K562 (cell line): ENCODE measurements around the gene RRM2. TPM values are rescaled to one million over a fixed set of nuclear protein-coding genes. Genes with fewer than 3 reads are reported as not detected.
A peak's percentile ranks its signal among the peaks of the same experiment; 100 is the strongest.

Source experiments
- ATAC-seq: fragments of 200-7000 bp; cut with Tn5 transposase; 3 replicates; pipeline ENCODE4 v1.9.1; 2020; ENCODE audit warnings: moderate library complexity
- BruUV-seq: library from RNA; stranded (reverse); fragments of 400-500 nt; replicated peaks from 2 replicates; lab custom pipeline; 2021; lab: Mats Ljungman, UMichigan
- CTCF ChIA-PET: fragments of 300-600 bp; formaldehyde crosslinking; extraction: SDS; loops from one replicate; lab custom pipeline; 2021; ENCODE audit warnings: low intra/inter-chr PET ratio; lab: Yijun Ruan, JAX
- POLR2A ChIA-PET: fragments of 300-600, 350-650 bp; sonication (Branson Sonifier 250); formaldehyde crosslinking; extraction: SDS; loops from one replicate; lab custom pipeline; 2021; ENCODE audit warnings: antibody characterized with exemption, inconsistent platforms; lab: Yijun Ruan, JAX
- DNase-seq, 4 experiments: peaks; one replicate each; pipeline versions ENCODE4 v3.0.0 to v3.0.0-alpha.2; 2011 to 2018; ENCODE audit warnings: low spot score in 3 of 4, mixed read lengths in 3 of 4; ENCODE audit errors: extremely low read depth in 1 of 4
- FAIRE-seq: peaks from 2 replicates; lab custom pipeline; 2011; peaks lifted over from hg19 to GRCh38; lab: Jason Lieb, UNC
- H2AFZ ChIP-seq: 2 replicates; pipeline ENCODE4 v1.6.0; 2011; ENCODE audit warnings: low read depth, low read length, control low read depth, inconsistent platforms
- H3K27ac ChIP-seq: fragments of 200-600 bp; 3 replicates; pipeline ENCODE4 v1.8.0; 2011; ENCODE audit warnings: low read depth, mild to moderate bottlenecking, control low read depth, inconsistent platforms, low read length, moderate library complexity, mixed read lengths; ENCODE audit errors: extremely low read depth
- H3K27me3 ChIP-seq, 2 experiments: fragments of 300-600 bp in 1 of 2; 2 replicates in 1 of 2; 3 replicates in 1 of 2; pipeline versions ENCODE4 v1.6.0 to v1.8.0; 2011; ENCODE audit warnings: inconsistent platforms in 2 of 2, low read length in 2 of 2, mild to moderate bottlenecking in 1 of 2, mixed read lengths in 1 of 2, moderate library complexity in 1 of 2; ENCODE audit not compliant: control insufficient read depth in 2 of 2, insufficient read depth in 2 of 2
- H3K36me3 ChIP-seq: fragments of 300-600 bp; 3 replicates; pipeline ENCODE4 v1.8.0; 2011; ENCODE audit warnings: mild to moderate bottlenecking, low read length, inconsistent platforms; ENCODE audit not compliant: control insufficient read depth, insufficient read depth
- H3K4me1 ChIP-seq, 2 experiments: fragments of 200-600 bp in 1 of 2; replicated peaks in 1 of 2; 2 replicates in 1 of 2; 3 replicates in 1 of 2; pipeline versions ENCODE4 v1.5.1 to v1.8.0; 2011; ENCODE audit warnings: inconsistent platforms in 2 of 2, low read length in 2 of 2, mild to moderate bottlenecking in 1 of 2, mixed read lengths in 1 of 2, moderate library complexity in 1 of 2; ENCODE audit not compliant: control insufficient read depth in 2 of 2, insufficient read depth in 2 of 2
- H3K4me2 ChIP-seq: 2 replicates; pipeline ENCODE4 v1.6.1; 2011; ENCODE audit warnings: low read length, control low read depth, inconsistent platforms, mixed read lengths; ENCODE audit not compliant: insufficient read depth
- H3K4me3 ChIP-seq: fragments of 200-600 bp; sonication (generic), shearing (Covaris generic); 2 replicates; pipeline ENCODE4 v1.5.1; 2016; ENCODE audit warnings: control low read depth, inconsistent platforms
- H3K79me2 ChIP-seq: fragments of 200-600 bp; 3 replicates; pipeline ENCODE4 v1.8.0; 2011; ENCODE audit warnings: low read length, inconsistent platforms; ENCODE audit not compliant: control insufficient read depth, insufficient read depth
- H3K9ac ChIP-seq, 2 experiments: 2 replicates each; pipeline versions ENCODE4 v1.6.0 to v1.6.1; 2011; ENCODE audit warnings: low read depth in 2 of 2, low read length in 2 of 2, control low read depth in 1 of 2, inconsistent platforms in 1 of 2, mild to moderate bottlenecking in 1 of 2, mixed read lengths in 1 of 2; ENCODE audit not compliant: insufficient read depth in 1 of 2
- H3K9me1 ChIP-seq: one replicate; pipeline ENCODE4 v1.6.0; 2011; ENCODE audit warnings: inconsistent platforms, mild to moderate bottlenecking, low read length, moderate library complexity; ENCODE audit not compliant: control insufficient read depth, insufficient read depth
- H3K9me3 ChIP-seq: replicated peaks from 2 replicates; pipeline ENCODE4 v1.5.1; 2011; ENCODE audit warnings: low read depth, low read length, inconsistent platforms; ENCODE audit not compliant: control insufficient read depth, insufficient read depth
- H4K20me1 ChIP-seq: replicated peaks from 2 replicates; pipeline ENCODE4 v1.6.1; 2011; ENCODE audit warnings: low read length, inconsistent platforms, mixed read lengths; ENCODE audit not compliant: control insufficient read depth, insufficient read depth
- BACH1 ChIP-seq: fragments of 200-800 bp; sonication (Bioruptor generic); IDR thresholded peaks from 2 replicates; pipeline ENCODE4 v1.6.1; 2016; ENCODE audit warnings: missing genetic modification characterization, missing compliant biosample characterization
- CBFA2T3 ChIP-seq: fragments of 450-650 bp; IDR thresholded peaks from 2 replicates; pipeline ENCODE4 v1.6.1; 2017
- DIDO1 ChIP-seq: fragments of 450-650 bp; IDR thresholded peaks from 2 replicates; pipeline ENCODE4 v1.6.1; 2016; ENCODE audit warnings: low read depth, missing biosample characterization, missing genetic modification characterization
- EWSR1 ChIP-seq: fragments of 450-650 bp; IDR thresholded peaks from 2 replicates; pipeline ENCODE4 v1.6.1; 2018; ENCODE audit warnings: borderline replicate concordance, mild to moderate bottlenecking, low read depth, moderate library complexity; ENCODE audit not compliant: partially characterized antibody
- FOXA3 ChIP-seq, 2 experiments: fragments of 450-650 bp in 1 of 2; sonication (generic) in 1 of 2; formaldehyde crosslinking; IDR thresholded peaks in 1 of 2; conservative IDR thresholded peaks in 1 of 2; 2 replicates each; pipeline versions ENCODE4 v1.4.0 to v1.8.0; 2020 to 2022; ENCODE audit warnings: mild to moderate bottlenecking in 2 of 2, missing genetic modification reagents in 1 of 2
- GABPA ChIP-seq: fragments of 200-800 bp; sonication (Bioruptor generic); conservative IDR thresholded peaks from 2 replicates; pipeline ENCODE4 v1.6.1; 2016; ENCODE audit warnings: low read depth, missing genetic modification characterization, missing compliant biosample characterization
- JUND ChIP-seq, 2 experiments: IDR thresholded peaks; 2 replicates in 1 of 2; 3 replicates in 1 of 2; pipeline ENCODE4 v1.6.1; 2011; ENCODE audit warnings: borderline replicate concordance in 2 of 2, low read depth in 2 of 2, low read length in 2 of 2, improper control_type of control experiment in 1 of 2, missing biosample characterization in 1 of 2, missing genetic modification characterization in 1 of 2, missing genetic modification reagents in 1 of 2
- KAT2B ChIP-seq: IDR thresholded peaks from one replicate; pipeline ENCODE4 v1.6.1; 2012; ENCODE audit warnings: low read depth, mild to moderate bottlenecking, control low read depth, inconsistent platforms, low read length, moderate library complexity
- KAT7 ChIP-seq: sonication (generic); formaldehyde crosslinking; IDR thresholded peaks from 2 replicates; pipeline ENCODE4 v1.8.0; 2022; ENCODE audit warnings: missing genetic modification reagents, mild to moderate bottlenecking, borderline replicate concordance
- KAT8 ChIP-seq: fragments of 450-650 bp; IDR thresholded peaks from 2 replicates; pipeline ENCODE4 v1.6.1; 2016; ENCODE audit warnings: low read depth, mild to moderate bottlenecking
- MYC ChIP-seq, 2 experiments: fragments of 250-450 bp in 1 of 2; sonication (Bioruptor Pico) in 1 of 2; IDR thresholded peaks; 2 replicates each; pipeline versions ENCODE4 v1.5.1 to v1.6.1; 2012 to 2021; ENCODE audit warnings: low read depth in 2 of 2, borderline replicate concordance in 1 of 2, improper control_type of control experiment in 1 of 2, low read length in 1 of 2, mild to moderate bottlenecking in 1 of 2, moderate library complexity in 1 of 2
- PCBP1 ChIP-seq: fragments of 200-400 bp; formaldehyde crosslinking; IDR thresholded peaks from 2 replicates; pipeline ENCODE4 v1.6.1; 2018; ENCODE audit warnings: mild to moderate bottlenecking, low read depth, low read length; ENCODE audit not compliant: poor library complexity, severe bottlenecking
- RFX5 ChIP-seq: IDR thresholded peaks from 2 replicates; pipeline ENCODE4 v1.6.1; 2011; ENCODE audit warnings: low read depth, mild to moderate bottlenecking, improper control_type of control experiment, low read length
- TCF3 ChIP-seq: sonication (generic); formaldehyde crosslinking; IDR thresholded peaks from 2 replicates; pipeline ENCODE4 v1.4.0; 2020; ENCODE audit warnings: mild to moderate bottlenecking, missing genetic modification reagents
- U2AF2 ChIP-seq: fragments of 200-400 bp; formaldehyde crosslinking; optimal IDR thresholded peaks from 2 replicates; pipeline ENCODE3; 2017; ENCODE audit warnings: low read depth, mild to moderate bottlenecking, low read length
- WGBS: fragments of 100-300 bp; shearing (Covaris generic); methylation state at CpG from one replicate; pipeline ENCODE4 v1.1.6; 2016; ENCODE audit warnings: low coverage, mixed read lengths; ENCODE audit not compliant: insufficient coverage; ENCODE audit errors: missing lambda C conversion rate; 5-methylcytosine and 5-hydroxymethylcytosine counted together
- in situ Hi-C: fragments of 300-500 bp; cut with MboI; formaldehyde crosslinking; loops from 4 replicates; pipeline ENCODE4 v1.15.0; 2018; ENCODE audit warnings: inconsistent platforms, mixed read lengths
- intact Hi-C: fragments of 100-400 bp; cut with micrococcal nuclease; formaldehyde crosslinking; loops from 2 replicates; pipeline ENCODE4 v1.14.2; 2022
- polyA plus RNA-seq, 8 experiments: library from polyadenylated mRNA; depleted of rRNA in 4 of 8; stranded (reverse) in 5 of 8; unstranded in 3 of 8; fragments of >200 nt; fragmentation: Nextera tagmentation in 2 of 8; fragmentation: Illumina TruSeq in 1 of 8; extraction: Ambion mirVana in 2 of 8; extraction: Trizol in 1 of 8; gene quantifications; 2 replicates each; pipeline versions ENCODE4 v1.2.1 to v1.2.3, GENCODE V29; 2011 to 2014; ENCODE audit warnings: inconsistent platforms in 1 of 8, missing spikeins in 1 of 8
- total RNA-seq, 7 experiments: library from RNA; depleted of rRNA in 6 of 7; stranded (reverse); fragments of >200 nt in 6 of 7; fragmentation: Illumina TruSeq in 2 of 7; extraction: Trizol in 2 of 7; gene quantifications; 2 replicates each; pipeline versions ENCODE4 v1.2.1 to v1.2.3, GENCODE V29; 2011 to 2021; ENCODE audit warnings: low replicate concordance in 1 of 7
- TF ChIP-seq, protein P1 (sequence below): fragments of 250-450 bp; sonication (Bioruptor Pico); IDR thresholded peaks from 2 replicates; pipeline ENCODE4 v1.5.0; 2021
- TF ChIP-seq, protein P2 (sequence below): fragments of 450-650 bp; formaldehyde crosslinking; IDR thresholded peaks from 2 replicates; pipeline ENCODE4 v1.4.0; 2022; ENCODE audit warnings: missing genetic modification characterization
- TF ChIP-seq, protein P3 (sequence below): fragments of 250-450 bp; sonication (Bioruptor Pico); IDR thresholded peaks from 2 replicates; pipeline ENCODE4 v1.8.0; 2022; ENCODE audit warnings: moderate library complexity, mild to moderate bottlenecking, inconsistent platforms

Gene RRM2
- total and polyA plus RNA-seq, 9 of the 15 experiments (the other 6 are each of a cell fraction or from before 2014, with no cell fraction given) = 50.1 to 244 (median 128) TPM

DNA sequence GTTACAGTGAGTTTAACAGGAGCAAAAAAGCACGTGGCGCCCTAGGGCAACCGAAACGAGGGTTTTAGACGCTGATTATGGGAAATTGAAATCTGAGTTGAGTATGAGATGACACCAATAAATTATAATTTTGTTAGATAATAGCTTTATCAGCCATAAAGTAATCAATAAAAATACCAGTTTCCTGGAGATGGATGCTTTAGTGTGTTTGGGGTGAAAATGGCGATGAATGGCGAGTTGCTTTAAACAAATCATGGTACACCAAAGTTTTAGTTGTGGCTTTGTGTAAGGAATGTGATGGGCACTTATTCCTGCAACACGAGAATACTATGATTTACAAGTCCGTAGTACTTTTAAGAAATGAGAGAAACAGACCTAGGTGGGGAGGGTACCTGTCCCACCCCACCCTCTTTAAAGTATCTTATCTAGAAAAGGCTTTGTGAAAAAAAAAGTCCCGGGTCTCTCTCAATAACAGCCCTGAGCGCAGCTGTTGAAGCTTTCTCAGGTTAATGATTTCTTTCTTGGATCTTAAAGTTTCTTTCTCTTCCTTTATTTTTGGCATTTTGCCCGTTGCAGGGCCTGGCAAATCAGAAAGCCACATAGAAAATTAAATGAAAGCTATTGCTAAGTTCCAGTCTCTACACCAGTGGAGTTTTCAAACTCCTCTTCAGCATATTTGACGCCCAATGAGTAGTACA, 1.5 kb upstream of the RRM2 start:
- DNase-seq (peak in 2 of 4 experiments; percentile 19 to 53), ATAC-seq (no peak), FAIRE-seq (no peak)
- peaks cover 70% of the 10 kb centered on the region for H3K79me2 ChIP-seq
- ChIA-PET CTCF (no interaction called here), POLR2A (interaction anchor here (0.6 to 1.5 kb wide), 8 partner anchors 9 to 565 kb away, joined by 3 to 5 read pairs (median 4); no protein-coding TSS in a partner anchor)
- intact Hi-C loops (loop anchor here (5.0 kb wide), 1 partner anchor 181 kb away; the partner anchor contains the start of gene HPCAL1), in situ Hi-C loops (loop anchor here (5.0 kb wide), 1 partner anchor 316 kb away; no protein-coding TSS in a partner anchor)
- peak overlapping the region; percentile 84 for H3K4me3 ChIP-seq
- H3K4me1 ChIP-seq = peaks cover 21 to 29% of the 10 kb centered on the region in 2 experiments
- H3K27ac ChIP-seq = peak overlapping the region; percentile 99
- no peaks in the 10 kb centered on the region for H3K9me1 ChIP-seq
- BruUV-seq = no TSS peak
- under 1% methylated on average over 13 of the region's 13 CpGs for WGBS
- H2AFZ ChIP-seq = peak overlapping the region; percentile 87
- H3K27me3 ChIP-seq = no peaks in the 10 kb centered on the region
- no peaks in the 10 kb centered on the region; the same call in 1 of the 2 replicates for H4K20me1 ChIP-seq
- H3K4me2 ChIP-seq = peak overlapping the region; percentile 95
- H3K9me3 ChIP-seq = no peaks in the 10 kb centered on the region
- peak overlapping the region; percentile 100 for H3K9ac ChIP-seq
- peaks cover 30% of the 10 kb centered on the region for H3K36me3 ChIP-seq
- TF ChIP-seq EWSR1 (no peak), CBFA2T3 (no peak), KAT7 (no peak; the same call in 1 of the 2 replicates), TCF3 (CRISPR knock-in tag) (no peak), PCBP1 (no peak), BACH1 (tag) (0 out of 2 replicates have a peak, but pooled peaks have one; percentile 38), DIDO1 (tag) (no peak), MYC (IDR thresholded peaks at IDR 0.05; ENCODE audit: low read depth, low read length) (peak; percentile 12), MYC (CRISPR knock-in tag; IDR thresholded peaks at IDR 0.05; ENCODE audit: borderline replicate concordance, low read depth) (no peak), GABPA (no peak), KAT2B (no peak), JUND (IDR thresholded peaks at IDR 0.05; ENCODE audit: borderline replicate concordance, low read depth, low read length) (no peak), JUND (tag; IDR thresholded peaks at IDR 0.05; ENCODE audit: borderline replicate concordance, low read depth, low read length) (no peak; the same call in 2 of the 3 replicates), KAT8 (0 out of 2 replicates have a peak, but pooled peaks have one; percentile 48), FOXA3 (CRISPR knock-in tag; conservative IDR thresholded peaks at IDR 0.05 in 1 of 2, IDR thresholded peaks at IDR 0.05 in 1 of 2) (no peak), RFX5 (no peak), U2AF2 (no peak)
- TF ChIP-seq, protein P1, sequence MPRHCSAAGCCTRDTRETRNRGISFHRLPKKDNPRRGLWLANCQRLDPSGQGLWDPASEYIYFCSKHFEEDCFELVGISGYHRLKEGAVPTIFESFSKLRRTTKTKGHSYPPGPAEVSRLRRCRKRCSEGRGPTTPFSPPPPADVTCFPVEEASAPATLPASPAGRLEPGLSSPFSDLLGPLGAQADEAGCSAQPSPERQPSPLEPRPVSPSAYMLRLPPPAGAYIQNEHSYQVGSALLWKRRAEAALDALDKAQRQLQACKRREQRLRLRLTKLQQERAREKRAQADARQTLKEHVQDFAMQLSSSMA = no peak
- TF ChIP-seq, protein P2, sequence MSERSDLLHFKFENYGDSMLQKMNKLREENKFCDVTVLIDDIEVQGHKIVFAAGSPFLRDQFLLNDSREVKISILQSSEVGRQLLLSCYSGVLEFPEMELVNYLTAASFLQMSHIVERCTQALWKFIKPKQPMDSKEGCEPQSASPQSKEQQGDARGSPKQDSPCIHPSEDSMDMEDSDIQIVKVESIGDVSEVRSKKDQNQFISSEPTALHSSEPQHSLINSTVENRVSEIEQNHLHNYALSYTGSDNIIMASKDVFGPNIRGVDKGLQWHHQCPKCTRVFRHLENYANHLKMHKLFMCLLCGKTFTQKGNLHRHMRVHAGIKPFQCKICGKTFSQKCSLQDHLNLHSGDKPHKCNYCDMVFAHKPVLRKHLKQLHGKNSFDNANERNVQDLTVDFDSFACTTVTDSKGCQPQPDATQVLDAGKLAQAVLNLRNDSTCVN (CRISPR knock-in tag) = no peak
- TF ChIP-seq, protein P3, sequence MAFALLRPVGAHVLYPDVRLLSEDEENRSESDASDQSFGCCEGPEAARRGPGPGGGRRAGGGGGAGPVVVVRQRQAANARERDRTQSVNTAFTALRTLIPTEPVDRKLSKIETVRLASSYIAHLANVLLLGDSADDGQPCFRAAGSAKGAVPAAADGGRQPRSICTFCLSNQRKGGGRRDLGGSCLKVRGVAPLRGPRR (CRISPR knock-in tag) = no peak
